Measurements from ENCODE around the gene ELOVL6.

DNA sequence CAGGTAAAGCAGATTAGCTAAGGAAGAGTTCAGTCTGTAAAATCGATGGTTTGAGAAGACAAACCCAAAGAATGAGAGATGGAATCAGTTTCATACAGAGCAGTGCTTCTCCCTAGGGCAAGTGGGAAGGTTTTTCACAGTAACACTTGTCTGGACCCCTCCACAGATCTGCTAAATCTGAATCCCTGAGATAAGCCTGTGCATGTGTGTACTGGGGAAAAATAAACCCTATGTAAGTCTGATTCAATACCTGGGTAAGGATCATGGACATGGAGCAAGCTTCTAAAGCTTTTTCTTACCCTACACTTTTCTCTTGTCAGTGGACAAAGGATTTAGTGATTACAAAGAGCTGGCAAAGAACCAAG is 13.6 kb downstream of the ELOVL6 start:
- TF ChIP-seq CTCF (IDR thresholded peaks at IDR 0.05; ENCODE audit: low read depth, low read length) (no peak), POLR2A (IDR thresholded peaks at IDR 0.05; ENCODE audit: extremely low read depth, insufficient read length) (no peak)

Measured in NB4 (cell line).